Measurements from ENCODE around the gene RLBP1.

The RLBP1 gene

DNA sequence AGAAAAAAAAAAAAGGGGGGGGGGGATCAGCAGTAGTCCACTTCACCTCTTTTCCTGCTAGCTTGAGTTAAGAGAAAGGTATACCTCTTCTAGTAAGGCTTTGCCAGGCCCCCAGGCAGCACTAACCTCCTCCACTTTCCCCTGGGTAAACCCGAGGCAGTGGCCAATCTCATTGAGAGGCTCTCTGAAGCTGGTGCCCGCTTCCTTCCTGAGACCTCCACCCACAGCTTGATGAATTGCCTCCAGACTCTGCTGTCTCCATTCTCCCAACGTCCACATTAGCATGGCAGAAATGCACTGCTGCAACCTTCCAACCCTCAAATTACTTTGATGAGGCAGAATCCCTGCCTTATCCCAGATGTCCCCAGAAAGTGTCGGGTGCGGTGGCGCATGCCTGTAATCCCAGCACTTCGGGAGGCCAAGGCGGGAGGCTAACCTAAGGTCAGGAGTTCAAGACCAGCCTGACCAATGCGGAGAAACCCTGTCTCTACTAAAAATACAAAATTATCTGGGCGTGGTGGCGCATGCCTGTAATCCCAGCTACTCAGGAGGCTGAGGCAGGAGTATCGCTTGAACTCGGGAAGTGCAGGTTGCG lies 15.3 kb downstream of the RLBP1 start:
- DNase-seq, result no peak

GRCh38 chr15:89203705-89204273 lies 17.6 kb downstream of the RLBP1 start:
- DNase-seq, result peak; percentile 7

GRCh38 chr15:89201465-89202005 lies 19.8 kb downstream of the RLBP1 start:
- DNase-seq, result no peak

- DNase-seq, result no peak
Observed at GRCh38 chr15:89200182-89200581, 21.2 kb downstream of the RLBP1 start.

DNA sequence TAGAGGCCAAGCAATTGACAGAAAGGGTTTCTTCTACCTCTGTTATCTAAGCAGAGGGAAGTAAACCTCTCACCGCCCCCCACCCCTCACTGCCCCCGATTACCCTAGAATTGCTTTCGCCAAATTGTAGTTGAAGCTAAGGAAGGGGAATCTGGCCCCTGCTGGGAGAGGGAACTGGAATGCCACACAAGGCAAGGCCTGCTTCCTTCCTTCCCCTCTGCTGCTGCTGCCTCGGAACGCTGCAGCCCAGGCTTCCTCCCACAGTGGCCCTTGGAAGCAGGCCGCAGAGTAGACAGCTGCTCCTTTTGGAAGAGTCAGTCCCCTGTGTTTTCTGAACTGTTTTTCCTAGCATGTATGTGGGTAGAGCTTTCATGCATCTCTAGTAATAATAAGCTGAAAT lies 21.6 kb downstream of the RLBP1 start:
- no peak for DNase-seq

GRCh38 chr15:89198934-89199333 lies 22.4 kb downstream of the RLBP1 start:
- DNase-seq, result no peak

- DNase-seq, result no peak
Observed at GRCh38 chr15:89198196-89198595, 23.2 kb downstream of the RLBP1 start.

GRCh38 chr15:89197503-89197971 lies 23.8 kb downstream of the RLBP1 start:
- DNase-seq, result no peak

DNA sequence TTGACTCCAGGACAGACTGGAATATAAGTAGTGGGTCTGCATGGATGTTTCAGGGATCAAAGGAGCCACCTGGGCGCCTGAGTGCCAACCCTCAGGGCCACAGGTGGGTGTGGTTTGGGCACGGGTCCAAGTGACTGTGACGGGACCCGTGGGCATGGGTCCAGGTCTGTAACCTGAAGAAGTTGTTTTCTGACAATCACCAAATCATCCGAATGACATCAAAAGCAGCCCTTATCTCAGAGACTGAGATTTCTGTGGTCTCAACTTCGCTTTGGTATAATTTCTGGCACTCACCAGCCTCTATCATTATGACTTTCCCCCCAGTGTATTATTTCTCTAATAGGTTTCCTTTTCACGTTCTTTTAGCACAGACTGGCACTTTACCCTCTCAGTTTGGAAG lies 24.4 kb downstream of the RLBP1 start:
- peak; percentile 12 for DNase-seq

DNA sequence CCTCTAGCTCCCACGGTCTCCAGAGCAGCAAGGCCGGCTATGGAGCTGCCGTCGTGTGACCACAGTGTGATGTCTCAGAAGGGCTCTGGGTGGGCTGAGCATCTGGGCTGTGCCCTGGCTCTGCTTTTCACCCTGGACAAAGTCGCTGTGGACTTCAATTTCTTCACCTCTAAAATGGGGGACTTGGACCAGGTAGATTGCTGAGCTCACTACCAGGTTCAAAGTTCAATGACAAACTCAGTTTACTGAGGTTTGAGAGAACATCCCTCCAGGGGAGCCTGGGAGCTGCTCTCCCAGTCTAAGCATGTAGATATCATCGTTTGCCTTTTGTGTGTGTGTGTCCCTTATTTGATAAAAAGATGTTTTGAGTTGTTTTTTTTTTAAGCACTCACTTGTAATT lies 25.1 kb downstream of the RLBP1 start:
- no peak for DNase-seq

- no peak for DNase-seq
Observed at GRCh38 chr15:89195836-89196235, 25.5 kb downstream of the RLBP1 start.

DNA sequence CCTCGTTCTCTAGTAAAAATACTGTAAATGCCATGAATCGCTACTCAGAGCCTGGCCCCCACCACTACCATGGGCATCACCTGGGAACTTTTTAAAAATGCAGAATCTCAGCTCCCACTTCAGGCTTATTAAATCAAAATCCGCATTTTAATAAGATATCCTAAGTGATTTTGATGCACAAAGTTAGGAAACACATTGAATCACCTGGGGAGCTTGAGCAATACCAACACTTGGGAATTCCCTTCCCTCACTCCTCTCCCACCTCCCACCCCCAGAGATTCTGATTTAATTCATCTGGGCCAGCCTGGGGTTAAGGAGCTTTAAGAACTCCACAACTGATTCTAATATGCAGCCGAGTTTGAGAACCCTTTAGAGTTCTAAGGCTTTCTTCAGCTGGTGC lies 26.8 kb downstream of the RLBP1 start:
- no peak for DNase-seq

- no peak for DNase-seq
Observed at GRCh38 chr15:89192766-89193165, 28.6 kb downstream of the RLBP1 start.

- no peak for DNase-seq
Observed at GRCh38 chr15:89192136-89192535, 29.2 kb downstream of the RLBP1 start.

- DNase-seq, result no peak
Observed at GRCh38 chr15:89187986-89188514, 33.3 kb downstream of the RLBP1 start.

DNA sequence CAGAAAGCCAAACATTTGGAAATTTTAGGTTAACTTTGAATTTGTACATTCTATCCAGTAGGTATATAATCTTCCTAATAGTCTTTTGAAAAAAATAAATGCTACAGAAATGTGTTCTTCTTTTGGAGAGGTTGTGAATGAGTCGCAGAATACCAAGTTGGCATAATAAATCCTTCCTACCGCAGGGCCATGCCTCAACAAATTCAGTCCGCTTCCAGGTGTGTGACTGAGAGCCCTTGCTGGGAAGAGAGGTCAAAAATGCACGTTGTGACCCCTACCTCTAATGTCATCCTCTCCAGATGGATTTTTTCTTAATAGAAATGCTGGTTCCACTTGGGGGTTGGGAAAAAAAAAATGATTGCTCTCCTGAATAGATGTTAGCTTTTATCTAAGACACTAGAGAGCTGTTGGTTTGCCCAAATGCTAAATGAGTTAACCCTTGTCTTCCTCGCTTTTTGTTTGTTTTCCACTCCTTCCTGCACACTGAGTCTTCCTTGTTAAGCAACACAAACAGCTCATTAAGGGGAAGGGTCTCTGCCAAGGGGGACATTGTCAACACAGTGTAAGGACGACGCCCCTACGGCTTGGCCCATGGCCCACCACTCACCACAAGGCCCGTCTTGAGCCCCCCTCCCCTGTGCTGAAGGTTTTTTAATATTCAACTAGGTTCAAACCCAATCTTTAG lies 33.9 kb downstream of the RLBP1 start:
- DNase-seq, result no peak

DNA sequence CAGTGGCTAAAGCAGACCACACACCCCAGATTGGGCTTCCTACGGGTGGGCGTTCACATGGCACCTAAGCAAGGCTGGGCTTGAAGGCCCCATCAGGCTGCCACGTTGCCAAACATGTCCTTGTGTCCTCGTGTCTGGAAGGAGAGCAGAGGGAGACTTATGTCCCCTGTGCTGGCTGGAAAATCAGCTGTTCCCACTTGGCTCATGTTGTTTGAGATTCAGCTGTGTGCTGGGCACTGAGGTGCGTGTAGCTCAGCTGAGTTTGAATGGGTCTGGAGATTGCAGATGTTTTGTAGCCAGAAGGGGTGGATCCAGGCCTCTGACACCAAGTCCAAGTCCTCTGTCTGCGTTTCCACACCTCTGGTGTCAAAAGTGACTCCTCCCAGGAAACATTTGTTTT lies 34.6 kb downstream of the RLBP1 start:
- no peak for DNase-seq

GRCh38 chr15:89184886-89185526 lies 36.4 kb downstream of the RLBP1 start:
- no peak for DNase-seq

GRCh38 chr15:89184357-89184756 lies 37.0 kb downstream of the RLBP1 start:
- DNase-seq, result no peak

GRCh38 chr15:89179966-89180875 lies 41.2 kb downstream of the RLBP1 start:
- no peak for DNase-seq

GRCh38 chr15:89178307-89178977 lies 42.9 kb downstream of the RLBP1 start:
- no peak for DNase-seq
